ENCODE results near the gene FBXO40. TPM values are rescaled to one million over a fixed set of nuclear protein-coding genes. Genes with fewer than 3 reads are reported as not detected.

The FBXO40 gene
- total RNA-seq, 1 donor from 2014 or later: 0.03 TPM

DNA sequence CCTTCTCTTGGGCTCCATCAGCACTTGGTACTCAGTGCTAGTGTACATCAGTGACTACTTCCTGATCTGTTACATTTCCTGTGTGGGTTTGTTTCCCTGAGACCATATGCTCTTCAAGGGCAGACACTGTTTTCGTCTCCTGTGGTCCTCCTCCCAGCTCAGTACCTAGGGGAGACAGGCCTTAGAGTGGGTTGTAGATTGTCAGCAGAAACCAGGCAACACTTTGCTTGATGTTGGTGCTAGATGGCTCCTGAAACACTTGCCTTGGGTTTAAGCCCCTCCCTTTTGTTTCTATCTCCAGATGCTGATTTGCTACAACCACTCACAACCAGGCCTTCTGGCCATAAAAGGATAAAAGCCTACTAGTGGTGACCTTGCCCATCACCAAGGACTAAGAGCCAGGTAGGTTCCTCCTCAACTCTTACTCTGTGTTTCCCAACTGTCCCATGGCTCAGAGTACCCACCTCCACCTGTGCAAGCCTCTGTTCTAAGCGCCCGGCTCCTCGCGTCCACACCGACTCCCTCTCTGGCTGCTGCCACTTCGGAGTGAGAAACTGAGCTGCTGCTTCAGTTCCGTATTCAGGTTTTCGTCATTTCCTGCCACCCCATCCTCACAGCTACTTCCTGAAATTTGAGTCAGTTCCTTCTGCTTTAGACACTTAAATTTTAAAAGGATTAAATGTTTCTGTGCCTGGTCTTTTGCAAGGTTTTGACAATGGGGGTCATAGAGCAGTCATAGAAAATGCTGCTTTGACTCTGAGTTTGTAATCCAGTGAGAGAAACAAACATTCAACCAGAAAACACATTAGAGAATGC, 67.4 kb downstream of the FBXO40 start, which contains the start of gene HCLS1:
TSS of gene HCLS1 (minus strand) at position 548 of the 816 bp plus-strand sequence. CDS start 2,556 bp downstream, outside the sequence.
- ATAC-seq (peak; percentile 66), DNase-seq (ENCODE audit: low spot score) (peak; percentile 59)

DNA sequence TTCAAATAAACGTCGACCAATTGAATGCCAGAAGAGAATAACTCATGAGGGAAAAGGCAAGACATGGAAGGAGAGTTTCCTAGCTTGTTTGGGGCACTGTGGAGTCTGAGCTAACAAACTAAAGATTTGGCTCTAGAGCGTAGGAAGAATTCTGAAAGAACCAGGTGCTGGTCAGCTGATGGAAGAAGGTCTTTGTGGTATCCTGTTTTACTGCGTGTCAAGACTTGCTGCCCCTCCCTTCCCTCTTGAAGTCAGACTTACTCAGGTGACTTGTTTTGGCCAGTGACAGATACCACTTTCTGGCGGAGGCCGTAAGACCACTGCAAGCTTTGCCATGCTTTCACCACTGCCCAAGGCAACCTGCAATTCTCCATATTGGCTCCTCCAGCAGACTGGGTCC, 68.2 kb downstream of the FBXO40 start:
- DNase-seq (ENCODE audit: low spot score): no peak
- ATAC-seq: no peak

DNA sequence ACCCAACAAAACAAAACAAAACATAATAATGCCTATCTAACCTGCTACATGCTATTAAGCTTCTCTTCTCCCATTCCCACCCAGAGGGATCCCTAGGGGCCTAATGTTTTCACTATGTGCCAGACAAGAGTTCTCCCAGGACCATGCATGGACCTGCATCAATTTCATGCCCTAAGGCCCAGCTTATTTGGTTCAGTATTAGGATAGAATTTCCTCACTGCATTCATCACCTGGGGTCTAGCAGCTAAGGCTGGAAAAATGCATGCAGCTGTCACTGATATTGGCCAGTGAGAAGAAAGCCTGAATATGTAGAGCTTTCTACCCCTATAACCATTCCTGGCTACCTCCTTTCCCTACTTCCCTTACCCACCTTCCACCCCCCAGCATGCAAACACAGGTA, 69.6 kb downstream of the FBXO40 start:
- ATAC-seq (no peak), DNase-seq (ENCODE audit: low spot score) (no peak)

DNA sequence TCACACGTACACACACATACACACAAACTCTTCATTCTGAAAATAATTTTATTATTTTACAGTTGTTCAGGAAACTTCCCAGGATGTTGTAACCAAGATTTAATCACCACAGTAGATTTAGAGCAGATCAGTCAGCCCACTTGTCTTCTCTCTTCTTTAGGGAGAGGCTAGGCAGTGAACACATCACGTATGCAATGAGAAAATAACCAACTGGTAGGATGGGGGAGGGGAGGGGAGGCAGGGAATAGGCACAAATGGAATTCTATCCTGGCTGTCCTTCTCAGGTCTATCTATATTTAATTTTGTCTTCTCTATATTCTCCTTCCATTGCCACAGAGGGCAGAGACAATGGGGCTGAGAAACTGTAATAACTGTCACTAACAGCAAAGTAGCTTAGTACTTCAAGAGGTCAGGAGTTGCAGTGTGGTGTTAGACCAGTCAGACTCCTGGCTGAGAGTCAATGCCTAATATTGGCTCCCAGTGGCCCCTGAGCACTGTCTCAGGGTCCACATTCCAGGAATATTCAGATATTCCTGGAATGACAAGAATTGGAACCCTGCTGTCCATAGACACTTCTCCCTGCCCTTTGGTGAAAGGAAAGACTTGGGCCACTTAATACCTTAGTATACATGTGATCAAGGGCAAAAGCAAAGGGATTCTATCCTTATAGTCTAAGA, 70.1 kb downstream of the FBXO40 start:
- DNase-seq (ENCODE audit: low spot score) (no peak), ATAC-seq (no peak)

DNA sequence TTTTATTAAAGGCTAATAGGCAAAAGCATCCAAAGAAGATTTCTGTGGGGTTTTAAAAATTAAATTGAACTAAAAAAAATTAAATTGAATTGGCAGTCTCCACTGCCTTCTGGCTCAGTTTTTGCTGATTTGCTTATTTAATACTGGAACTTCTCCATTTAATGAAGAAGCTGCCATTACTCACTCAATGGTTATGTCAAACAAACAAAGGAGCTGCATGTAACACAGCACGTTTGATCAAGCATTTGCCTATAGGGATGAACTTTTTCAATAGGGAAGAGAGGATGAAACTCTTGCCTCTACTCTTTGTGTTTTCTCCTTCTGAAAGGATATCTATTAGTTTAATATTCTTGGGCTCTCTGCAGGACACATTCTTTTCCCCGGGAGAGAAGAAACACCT, 72.3 kb downstream of the FBXO40 start:
- no peak for ATAC-seq
- no peak for DNase-seq (ENCODE audit: low spot score)

DNA sequence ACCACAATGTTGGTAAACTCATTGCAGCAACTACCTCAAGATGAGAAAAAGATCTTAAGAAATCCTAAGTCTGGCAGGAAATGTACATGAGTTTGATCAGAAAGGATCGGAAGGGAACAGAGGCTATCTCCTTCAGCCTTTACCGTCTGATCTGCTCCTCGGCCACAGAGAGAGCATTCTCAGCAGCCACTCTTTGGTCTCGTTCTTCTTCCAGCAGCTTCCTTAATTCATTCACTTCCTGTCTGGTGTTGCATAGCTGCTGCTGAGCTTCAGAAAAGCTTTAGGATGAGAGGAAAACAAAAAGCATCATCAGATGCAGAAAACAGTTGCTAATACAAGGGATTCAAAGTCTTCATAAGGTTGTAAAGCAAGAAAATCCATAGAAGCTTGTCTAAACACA, 74.2 kb downstream of the FBXO40 start:
- ATAC-seq (no peak), DNase-seq (ENCODE audit: low spot score) (no peak)

DNA sequence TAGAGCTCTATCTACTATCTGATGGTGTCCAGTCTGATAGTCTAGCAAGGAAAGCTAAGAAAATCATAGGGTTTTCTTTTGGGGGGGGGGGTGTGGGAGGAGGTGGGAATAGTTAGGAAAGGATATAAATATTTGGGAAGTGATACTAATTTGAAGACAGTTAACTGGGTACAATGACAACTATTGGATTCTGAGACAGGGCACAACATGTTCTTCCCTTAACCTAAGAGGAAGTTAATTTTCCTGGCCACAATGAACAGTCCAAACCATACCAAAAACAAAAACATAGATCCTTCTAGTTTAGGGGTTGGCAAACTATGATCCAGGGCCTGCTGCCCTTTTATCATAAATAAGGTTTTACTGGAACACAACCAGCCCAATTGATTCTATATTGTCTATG, 77.5 kb downstream of the FBXO40 start:
- DNase-seq (ENCODE audit: low spot score) (no peak), ATAC-seq (peak; percentile 24)

DNA sequence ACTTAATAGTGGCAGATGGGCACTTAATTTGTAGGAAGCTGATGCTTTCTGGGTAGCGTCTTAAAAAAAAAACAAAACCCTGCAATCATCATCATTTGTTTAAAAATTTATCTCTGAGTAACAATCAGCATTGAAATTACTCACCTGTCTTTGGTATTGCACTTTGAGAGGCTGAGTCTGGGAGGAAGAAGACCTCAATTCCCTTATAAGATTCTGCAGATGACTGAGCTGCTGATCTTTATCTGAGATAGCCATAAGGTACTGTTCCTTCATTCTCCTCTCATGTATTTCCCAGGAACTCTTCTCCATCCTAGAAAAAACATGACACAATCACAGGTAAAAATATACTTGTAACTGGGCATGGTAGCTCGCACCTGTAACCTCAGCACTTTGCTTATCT, 84.0 kb downstream of the FBXO40 start:
- ATAC-seq: no peak

More for the DNA sequence above, 84.0 kb downstream of the FBXO40 start:
- no peak for DNase-seq (ENCODE audit: low spot score)

Other genes starting within 250 kb of the FBXO40 start
- 0.23 TPM for gene POLQ, start 47.4 kb upstream of the FBXO40 start, total RNA-seq
- not detected for gene ARGFX, start 25.4 kb upstream of the FBXO40 start, total RNA-seq
- gene HCLS1, start 67.5 kb downstream of the FBXO40 start, total RNA-seq: 15.4 TPM
- 26.1 TPM for gene GOLGB1, start 156.4 kb downstream of the FBXO40 start, total RNA-seq
- 3.9 TPM for gene IQCB1, start 241.7 kb downstream of the FBXO40 start, total RNA-seq
- gene EAF2, start 241.8 kb downstream of the FBXO40 start, total RNA-seq: 2.2 TPM

Measured in left lobe of liver (tissue), 2 donors.